NCI-H2029 (cell line): ENCODE measurements around the gene GPR37.
A peak's percentile ranks its signal among the peaks of the same experiment; 100 is the strongest.

Source experiments
- DNase-seq: peaks from one replicate; lab custom pipeline; 2025; lab: John Stamatoyannopoulos, UW

The GPR37 gene

DNA sequence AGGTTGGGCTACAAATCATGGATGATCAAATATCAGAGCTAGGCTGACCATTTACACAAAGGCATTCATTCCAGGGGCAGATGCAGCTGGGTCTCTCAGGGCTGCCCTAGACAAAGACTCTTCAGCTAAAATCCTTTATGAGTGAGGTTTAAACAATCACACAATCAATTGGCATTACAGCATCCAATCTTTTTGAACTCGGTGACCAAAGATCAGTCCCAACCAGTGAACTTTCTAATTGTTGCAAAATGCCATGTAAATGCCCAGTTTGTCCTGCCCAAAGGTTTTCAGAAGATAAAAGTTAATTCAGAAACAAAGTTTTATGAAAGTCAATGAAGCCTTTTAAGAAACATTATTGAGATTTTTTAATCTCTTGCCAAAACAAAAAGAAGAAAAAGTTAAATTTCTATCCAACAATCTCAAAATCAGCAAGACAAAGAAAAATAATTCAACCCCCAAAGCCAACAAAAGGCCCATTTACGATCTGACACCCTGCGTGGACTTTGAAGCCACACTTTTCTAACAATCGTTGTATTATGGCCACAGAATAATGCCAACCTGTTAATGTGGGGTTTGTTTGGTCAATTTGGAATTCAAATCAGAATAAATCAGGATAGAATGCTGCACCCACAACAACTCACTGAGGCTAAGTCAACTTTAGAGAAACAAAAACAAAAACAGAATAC, 40.9 kb downstream of the GPR37 start:
- no peak for DNase-seq

GRCh38 chr7:124724079-124724478, 41.5 kb downstream of the GPR37 start:
- DNase-seq: no peak

DNA sequence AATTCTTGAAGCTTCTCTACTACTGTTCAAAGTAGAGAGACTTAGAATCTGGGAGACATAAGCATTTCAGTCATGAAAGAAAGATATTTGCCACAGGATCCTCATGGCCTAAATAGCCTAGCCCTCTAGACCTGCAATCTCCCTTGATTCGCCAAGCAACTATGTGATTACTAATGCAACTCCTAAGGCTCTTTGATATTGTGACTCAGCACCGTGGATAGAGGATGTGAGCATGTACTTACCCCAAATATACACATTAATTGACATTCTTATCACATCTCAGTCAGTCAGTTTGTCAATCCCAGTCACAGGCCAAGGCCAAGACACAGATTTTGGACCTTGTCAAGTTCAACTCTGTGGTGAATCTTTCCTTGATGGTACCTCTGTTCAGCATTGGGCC, 42.6 kb downstream of the GPR37 start:
- no peak for DNase-seq

- no peak for DNase-seq
Observed at GRCh38 chr7:124722292-124722691, 43.3 kb downstream of the GPR37 start.

DNA sequence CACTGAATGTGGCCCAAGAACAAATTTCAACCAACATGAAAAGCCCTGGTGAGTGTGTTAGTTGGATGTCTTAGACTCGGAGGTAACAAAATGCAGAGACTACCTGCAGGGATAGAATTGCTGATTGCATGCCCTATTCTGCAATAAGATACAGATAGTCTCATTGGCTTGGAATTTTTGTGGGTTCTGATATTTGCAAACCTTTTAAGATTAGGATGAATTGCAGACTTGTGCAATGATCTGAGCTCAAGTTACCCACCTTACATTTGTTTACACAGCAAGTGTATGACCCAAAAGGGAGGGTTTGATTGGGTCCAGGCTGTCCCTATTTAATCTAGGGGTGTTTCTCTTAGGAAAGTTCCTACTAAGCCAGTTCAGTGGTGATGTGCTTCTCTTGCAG, 45.4 kb downstream of the GPR37 start:
- peak; percentile 1 for DNase-seq

- no peak for DNase-seq
Observed at GRCh38 chr7:124718032-124718766, 47.4 kb downstream of the GPR37 start.

GRCh38 chr7:124716894-124717293, 48.7 kb downstream of the GPR37 start:
- no peak for DNase-seq

DNA sequence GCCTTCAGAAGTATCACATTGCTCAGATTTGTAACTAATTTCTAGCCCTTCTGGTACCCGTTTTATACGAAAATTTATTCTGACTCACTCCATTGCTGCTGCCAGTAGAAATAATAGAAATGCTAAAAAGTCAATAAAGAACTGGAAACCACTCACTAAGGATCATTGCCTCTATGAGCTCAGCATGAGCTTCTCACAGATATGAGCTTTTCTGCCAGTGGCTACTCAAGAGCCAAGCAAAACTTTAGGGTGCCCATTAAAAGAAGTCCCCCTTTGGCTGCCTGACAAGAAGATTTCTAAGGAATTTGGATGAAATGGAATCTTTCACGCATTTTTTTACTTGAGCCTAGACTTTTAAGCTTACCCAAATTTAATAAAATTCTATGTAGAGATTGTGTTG, 52.5 kb downstream of the GPR37 start:
- DNase-seq: no peak

DNA sequence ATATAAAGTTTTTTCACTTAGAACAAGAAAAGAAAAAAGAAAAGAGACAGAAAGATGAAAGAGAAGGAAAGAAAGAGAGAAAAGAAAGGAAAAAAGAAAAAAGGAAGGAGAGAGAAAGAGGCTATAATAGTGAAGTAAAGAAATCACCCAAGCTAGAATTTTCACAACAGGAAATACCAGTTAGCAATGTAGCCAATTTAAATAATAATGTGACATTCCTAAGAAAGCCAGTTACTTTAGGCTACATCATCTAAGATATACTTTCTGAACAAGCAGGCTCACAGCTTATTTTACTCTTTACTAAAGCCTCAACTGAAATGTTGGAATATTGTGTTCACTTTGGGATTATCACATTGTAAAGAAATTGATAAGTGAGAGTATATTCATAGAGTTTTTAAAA, 53.6 kb downstream of the GPR37 start:
- no peak for DNase-seq

GRCh38 chr7:124702385-124702784, 63.2 kb downstream of the GPR37 start:
- DNase-seq: no peak

- DNase-seq: no peak
Observed at GRCh38 chr7:124701955-124702354, 63.6 kb downstream of the GPR37 start.

DNA sequence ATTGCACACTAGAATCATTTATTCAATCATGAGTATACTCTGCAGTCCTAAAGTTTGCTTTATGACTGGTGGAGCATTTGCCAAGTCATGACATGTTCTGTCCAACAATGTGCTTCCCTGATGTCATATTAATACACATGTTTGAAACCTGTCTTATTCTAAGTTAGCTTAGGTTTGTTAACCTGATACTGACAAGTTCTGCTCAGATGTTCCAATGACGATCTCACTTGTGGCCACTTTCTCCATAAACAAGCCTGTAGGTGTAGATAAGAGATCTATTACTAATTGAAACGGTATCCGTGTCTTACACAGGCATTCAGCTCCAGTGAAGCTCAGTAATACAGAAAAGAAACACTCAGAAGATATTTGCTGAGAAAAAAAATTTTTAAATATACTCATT, 64.9 kb downstream of the GPR37 start:
- no peak for DNase-seq

GRCh38 chr7:124698964-124699363, 66.6 kb downstream of the GPR37 start:
- no peak for DNase-seq

DNA sequence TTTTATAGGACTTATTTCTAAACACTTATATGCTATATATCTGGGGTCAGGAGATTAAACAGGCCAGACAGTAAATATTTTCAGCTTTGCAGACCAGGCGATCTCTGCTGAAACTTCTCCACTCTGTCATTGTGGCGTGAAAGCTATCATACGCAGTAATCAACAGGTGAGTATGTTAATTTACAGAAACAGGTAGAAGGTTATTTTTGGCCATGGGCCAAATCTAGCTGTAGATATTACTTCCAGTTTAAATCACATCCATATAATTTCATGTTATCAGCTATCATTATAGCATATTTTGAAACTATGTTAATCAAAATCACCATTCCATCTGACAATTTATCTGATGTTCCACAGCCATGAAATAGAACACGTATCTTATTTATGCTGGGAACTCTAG, 67.8 kb downstream of the GPR37 start:
- peak; percentile 3 for DNase-seq
